HG02840 (cell line): ENCODE data around the gene NCOA5.
"Not testable (repeated sequence)": the region's sequence is repeated elsewhere in the genome, so short reads cannot be mapped to it uniquely, and the experiment has no call there.

Experiments
- ATAC-seq: cut with Tn5 transposase; IDR thresholded peaks from one replicate; pipeline ENCODE4 v1.9.1; 2021; ENCODE audit warnings: mild to moderate bottlenecking, moderate library complexity, moderate number of reproducible peaks; ENCODE audit not compliant: unreplicated experiment, low FRiP score

NCOA5 gene

GRCh38 chr20:46121184-46121930 is 31.6 kb upstream of the NCOA5 start:
- no peak for ATAC-seq

GRCh38 chr20:46120136-46120535 is 30.4 kb upstream of the NCOA5 start:
- ATAC-seq = no peak

DNA sequence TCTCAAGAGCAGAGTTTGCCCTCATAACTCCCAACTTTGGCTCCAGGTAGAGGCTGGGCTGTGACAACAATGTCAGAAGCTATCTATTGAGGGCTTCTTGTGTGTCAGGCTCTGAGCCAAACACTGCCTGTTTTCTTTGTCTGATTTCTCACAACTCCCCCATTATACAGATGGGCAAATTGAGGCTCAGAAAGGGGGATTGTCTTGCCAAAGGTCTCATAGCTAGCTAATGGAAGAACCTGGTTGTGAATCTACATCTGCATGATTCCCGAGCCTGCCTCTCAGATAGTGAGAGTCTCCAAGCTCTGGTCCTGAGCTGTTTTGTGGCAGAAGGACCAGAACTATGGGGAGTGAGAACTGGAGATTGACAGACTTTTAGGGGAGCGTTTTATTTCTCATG is 29.8 kb upstream of the NCOA5 start:
- no peak for ATAC-seq

GRCh38 chr20:46119028-46119546 is 29.3 kb upstream of the NCOA5 start:
- ATAC-seq = peak; percentile 43

DNA sequence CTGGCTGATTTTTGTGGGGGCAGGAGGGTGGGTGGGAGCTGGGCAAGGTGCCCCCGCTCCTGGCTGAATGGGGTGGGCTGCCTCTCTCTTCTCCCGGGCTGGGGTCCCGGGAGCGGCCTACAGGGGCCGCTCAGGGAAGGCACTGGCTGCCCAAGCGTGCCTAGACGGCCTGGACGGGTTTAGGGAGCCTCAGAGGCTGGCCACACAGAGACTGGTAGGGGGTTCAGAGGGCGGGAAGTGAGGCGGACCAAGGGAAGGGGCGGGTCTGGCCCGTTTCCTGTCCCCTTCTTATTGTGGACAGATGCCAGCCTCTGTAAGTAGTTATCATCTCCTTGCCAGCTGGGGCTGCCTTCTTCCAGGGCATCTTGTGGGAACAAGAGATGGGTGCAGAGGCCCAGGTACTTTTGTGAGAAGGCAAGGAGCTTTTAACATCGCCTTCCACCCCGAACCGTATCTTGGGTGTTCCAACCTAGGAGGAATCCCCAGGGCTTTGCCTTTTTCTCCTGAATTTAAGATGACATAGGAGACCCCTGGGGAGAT is 28.8 kb upstream of the NCOA5 start:
- peak; percentile 45 for ATAC-seq

DNA sequence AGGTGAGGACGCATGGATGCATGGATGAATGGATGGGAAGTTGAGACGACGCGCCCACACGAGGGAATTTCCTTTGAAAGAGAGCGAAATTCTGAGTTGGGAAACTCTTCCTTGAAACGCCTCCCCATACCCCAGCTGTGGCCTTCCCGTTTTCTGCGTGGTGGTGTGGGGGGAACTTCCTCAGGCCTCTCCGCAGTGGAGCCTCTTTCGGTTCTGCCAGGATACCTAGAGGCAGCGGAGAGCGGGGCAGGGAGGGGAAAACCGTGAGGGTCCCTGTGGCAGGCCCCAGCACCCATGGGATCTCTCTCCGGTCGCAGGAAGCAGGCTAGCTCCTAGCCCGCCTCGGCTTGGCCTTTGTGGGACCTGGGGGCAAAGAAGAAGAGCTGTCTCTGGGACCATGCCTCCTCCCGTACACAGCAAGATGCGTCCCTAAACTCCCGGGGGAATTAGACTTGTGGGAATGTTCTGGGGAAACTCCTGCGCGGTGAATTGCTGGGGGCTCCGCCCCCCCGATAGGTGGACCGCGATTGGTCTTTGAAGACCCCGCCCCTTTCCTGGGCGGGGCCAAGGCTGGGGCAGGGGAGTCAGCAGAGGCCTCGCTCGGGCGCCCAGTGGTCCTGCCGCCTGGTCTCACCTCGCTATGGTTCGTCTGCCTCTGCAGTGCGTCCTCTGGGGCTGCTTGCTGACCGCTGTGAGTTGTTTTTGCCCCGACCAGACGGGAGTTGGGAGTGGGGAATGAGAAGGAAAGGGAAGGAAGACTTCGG is 28.1 kb upstream of the NCOA5 start, which contains the start of gene CD40:
Gene CD40 (plus strand): TSS at position 611 of the 764 bp plus-strand sequence. CDS start 30 bp downstream, at position 641.
- ATAC-seq = peak; percentile 75

DNA sequence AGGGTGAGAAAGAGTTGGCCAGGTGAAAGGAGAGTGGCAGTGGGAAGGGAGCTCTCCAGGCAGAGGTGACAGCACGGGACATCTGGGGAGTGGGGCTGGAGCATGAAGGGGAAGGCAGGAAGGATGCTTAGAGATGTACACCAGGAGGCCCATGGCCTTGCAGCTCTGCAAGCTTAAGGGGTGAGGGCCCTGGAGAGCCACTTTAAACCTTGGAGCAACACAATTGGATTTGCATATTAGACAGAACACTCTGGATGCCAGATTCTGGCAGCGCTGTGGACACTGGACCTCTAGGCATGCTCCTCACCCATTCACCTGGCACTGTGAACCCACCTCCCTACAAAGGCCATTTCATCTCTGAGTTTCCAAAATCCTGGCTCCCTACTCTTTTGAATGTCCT is 24.7 kb upstream of the NCOA5 start:
- ATAC-seq = no peak

- ATAC-seq = no peak
These were observed 23.3 kb upstream of the NCOA5 start for GRCh38 chr20:46113113-46113470.

GRCh38 chr20:46112430-46113112 is 22.8 kb upstream of the NCOA5 start:
- ATAC-seq = no peak

GRCh38 chr20:46111836-46112212 is 22.1 kb upstream of the NCOA5 start:
- no peak for ATAC-seq

- no peak for ATAC-seq
These were observed 21.5 kb upstream of the NCOA5 start for GRCh38 chr20:46111028-46111835.

DNA sequence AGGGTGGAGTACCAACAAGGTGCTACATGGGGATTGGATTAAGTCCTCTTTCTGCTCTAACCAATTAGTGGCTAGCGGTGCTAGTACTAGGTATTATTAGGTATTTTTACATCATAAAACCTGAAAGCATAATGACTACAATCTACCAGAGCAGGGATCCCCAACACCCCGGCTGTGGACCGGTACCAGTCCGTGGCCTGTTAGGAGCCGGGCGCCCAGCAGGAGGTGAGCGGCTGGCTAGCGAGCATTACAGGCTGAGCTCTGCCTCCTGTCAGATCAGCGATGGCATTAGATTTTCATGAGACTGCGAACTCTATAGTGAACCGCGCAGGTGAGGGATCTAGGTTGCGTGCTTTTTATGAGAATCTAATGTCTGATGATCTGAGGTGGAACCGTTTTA is 19.2 kb upstream of the NCOA5 start:
- ATAC-seq = no peak

DNA sequence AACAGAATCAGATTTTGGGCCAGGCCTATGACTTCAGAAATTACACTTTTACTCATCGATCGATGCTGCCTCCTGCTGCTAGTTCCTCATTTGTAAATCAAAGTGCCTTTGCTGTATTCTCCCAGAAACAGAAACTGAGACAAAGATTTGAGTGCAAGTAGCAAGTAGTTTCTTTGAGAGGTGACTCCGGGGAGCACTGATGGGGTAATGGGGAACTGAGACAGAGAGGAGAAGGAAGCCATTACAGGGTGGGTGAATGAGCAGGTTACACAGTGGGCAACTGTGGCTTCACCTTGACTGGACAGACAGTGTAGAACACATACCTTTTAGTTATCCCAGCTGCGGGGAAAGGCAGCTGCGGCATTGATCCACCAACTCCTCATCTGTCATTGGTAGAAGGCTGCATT is 18.7 kb upstream of the NCOA5 start:
- ATAC-seq = peak; percentile 67

GRCh38 chr20:46107061-46107460 is 17.3 kb upstream of the NCOA5 start:
- no peak for ATAC-seq

- no peak for ATAC-seq
These were observed 14.5 kb upstream of the NCOA5 start for GRCh38 chr20:46104262-46104661.

DNA sequence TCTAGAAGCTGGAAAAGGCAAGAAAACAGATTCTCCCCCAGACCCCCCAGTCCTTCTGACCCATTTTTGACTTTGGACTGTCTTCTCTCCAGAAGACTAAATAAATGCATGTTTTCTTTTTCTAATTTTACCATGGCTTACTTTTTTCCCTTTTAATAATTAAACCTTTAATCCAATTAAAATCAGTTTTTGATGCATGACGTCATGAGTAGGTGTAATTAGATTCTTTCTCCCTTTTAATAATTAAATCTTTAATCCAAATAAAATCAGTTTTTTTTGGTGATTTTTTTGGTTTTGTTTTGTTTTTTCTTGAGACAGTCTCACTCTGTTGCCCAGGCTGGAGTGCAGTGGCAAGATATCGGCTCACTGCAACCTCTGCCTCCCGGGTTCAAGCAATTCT is 13.2 kb upstream of the NCOA5 start:
- ATAC-seq = no peak

DNA sequence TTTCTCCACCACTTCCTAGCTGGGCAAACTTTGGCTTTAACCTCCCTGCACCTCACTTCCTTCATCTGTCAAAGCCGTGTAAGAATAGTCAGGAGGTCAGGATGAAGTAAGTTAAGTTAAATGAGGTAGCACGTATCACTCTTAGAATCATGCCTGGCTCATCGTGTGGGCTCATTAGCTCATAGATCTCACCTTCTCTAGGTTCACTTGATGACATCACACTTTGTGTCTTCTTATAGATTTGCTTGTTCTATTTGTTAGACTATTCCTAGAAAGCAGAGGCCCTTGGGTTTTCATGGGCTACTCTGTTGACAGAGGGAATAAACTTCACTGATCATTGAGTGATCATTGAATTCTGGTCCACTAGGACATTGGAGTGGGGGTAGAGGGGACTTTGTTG is 12.2 kb upstream of the NCOA5 start:
- ATAC-seq = no peak

DNA sequence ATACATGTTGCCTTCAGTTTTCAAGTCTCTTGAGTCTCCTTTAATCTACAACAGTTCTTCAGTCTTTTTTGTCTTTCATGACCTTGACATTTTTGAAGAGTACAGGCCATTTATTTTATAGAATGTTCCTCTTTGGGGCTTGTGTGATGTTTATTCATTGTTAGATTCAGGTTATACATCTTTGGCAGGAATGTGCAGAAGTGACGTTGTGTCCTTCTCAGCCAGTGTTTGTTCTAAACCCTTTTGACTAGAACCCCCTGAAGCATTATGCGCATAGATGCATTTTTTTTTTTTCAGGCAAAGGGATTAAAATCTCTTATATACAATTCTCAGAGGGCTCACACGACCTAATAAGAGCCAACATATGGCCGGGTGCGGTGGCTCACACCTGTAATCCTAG is 11.2 kb upstream of the NCOA5 start:
- ATAC-seq = no peak

GRCh38 chr20:46100444-46100843 is 10.7 kb upstream of the NCOA5 start:
- ATAC-seq = not testable (repeated sequence)
